GM12892 (cell line): ENCODE results near the gene ARMC9.

ENCODE experiments used
- DNase-seq: peaks from one replicate; pipeline ENCODE4 v3.0.0; 2011; ENCODE audit not compliant: insufficient read length
- FAIRE-seq: peaks from 2 replicates; lab custom pipeline; 2011; peaks lifted over from hg19 to GRCh38; lab: Jason Lieb, UNC
- POLR2A ChIP-seq: IDR thresholded peaks from 2 replicates; pipeline ENCODE4 v1.6.1; 2011; ENCODE audit warnings: low read depth, low read length, control low read depth
- POLR2AphosphoS5 ChIP-seq: IDR thresholded peaks from 2 replicates; pipeline ENCODE4 v1.6.1; 2011; ENCODE audit warnings: low read depth, low read length, control low read depth
- TAF1 ChIP-seq: IDR thresholded peaks from 2 replicates; pipeline ENCODE4 v1.6.1; 2011; ENCODE audit warnings: low read depth, mild to moderate bottlenecking, control low read depth, low read length, borderline replicate concordance

Gene ARMC9

DNA sequence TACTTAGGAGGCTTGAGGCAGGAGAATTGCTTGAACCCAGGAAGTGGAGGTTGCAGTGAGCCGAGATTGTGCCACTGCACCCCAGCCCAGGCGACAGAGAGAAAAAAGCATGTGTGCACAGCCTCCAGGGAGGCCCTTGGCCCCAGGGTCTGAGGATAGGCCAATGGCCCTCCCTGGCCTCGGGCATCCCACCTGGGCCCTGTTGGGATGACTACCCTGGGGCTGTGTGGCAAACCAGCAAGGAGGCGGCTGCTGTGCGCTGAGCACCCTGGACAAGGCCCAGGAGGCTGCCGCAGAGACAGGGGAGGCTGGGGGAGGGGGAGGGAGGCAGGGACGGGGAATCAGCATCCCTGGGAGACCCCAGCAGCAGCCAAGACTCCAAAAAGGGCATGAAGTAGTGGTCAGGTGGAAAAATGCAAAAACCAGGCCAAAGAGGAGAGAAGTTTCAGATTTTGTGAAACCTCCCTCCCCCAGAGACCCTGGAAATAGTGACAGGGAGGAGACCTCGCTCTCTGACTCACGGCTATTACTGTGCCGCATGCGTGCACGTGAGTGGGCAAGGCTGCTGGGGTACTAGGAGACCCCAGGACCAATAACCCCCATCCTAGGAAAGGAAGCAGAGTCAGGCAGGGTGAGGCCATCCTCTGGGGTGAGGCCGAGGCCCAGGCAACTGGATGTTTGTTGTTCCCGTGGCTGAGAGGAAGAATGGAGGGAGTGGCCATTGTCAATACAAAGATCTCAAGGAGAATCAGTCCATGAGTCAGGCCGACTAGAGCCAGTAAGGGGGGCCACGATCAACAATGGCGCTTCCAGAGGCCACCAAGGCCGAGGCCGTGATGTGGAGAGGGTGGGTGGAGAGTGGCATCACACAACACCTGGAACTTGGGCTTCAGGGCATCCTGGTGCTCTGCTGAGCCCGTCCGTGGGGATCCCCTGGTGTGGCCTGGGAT, 181.1 kb downstream of the ARMC9 start:
- DNase-seq (no peak), FAIRE-seq (no peak)
- no peak for TF ChIP-seq POLR2AphosphoS5
- TF ChIP-seq POLR2A, result no peak
- TF ChIP-seq TAF1, result no peak

DNA sequence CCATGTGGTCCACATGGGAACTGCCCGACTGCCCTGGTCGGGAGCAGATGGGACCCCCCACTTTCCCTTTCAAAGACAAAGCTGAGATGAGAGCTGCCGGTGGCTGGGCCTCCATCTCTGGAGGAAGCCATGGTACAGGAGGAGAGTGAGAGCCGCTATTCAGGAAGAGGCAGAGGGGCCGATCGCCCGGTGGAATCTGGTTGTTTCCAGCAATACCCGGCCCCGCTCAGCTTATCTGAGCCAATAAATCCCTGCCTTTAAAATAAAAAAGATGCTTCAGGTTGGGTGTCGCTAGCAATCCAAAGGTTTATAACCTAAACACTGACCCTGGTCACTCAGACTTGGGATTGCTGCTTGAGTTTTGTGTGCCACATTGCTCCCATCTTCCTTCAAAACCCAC, 181.9 kb downstream of the ARMC9 start:
- FAIRE-seq (no peak), DNase-seq (no peak)
- no peak for TF ChIP-seq POLR2A
- TF ChIP-seq TAF1, result no peak
- no peak for TF ChIP-seq POLR2AphosphoS5

- no peak for FAIRE-seq
- no peak for DNase-seq
- TF ChIP-seq POLR2A (no peak), TAF1 (no peak), POLR2AphosphoS5 (no peak)
Measured at GRCh38 chr2:231380991-231381847, 182.8 kb downstream of the ARMC9 start.

DNA sequence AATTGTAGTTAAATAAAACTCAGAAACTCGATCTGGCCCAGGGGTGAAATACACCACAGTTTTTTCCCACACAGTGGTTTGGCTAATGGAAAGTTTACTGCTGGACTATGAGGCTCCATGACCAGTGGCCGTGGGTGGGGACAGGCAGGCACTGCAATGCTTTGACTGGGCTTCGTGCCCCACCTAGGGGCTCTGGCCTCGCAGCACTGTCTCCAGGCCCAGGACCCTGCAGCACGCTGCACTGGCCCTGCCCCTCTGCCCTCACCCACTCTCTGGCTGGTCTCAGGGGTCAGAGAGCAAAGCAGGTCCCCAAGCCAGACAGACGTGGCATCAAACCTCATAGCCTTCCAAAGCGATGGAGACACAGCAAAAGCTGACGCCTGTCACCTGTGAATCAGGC, 183.7 kb downstream of the ARMC9 start:
- DNase-seq, result no peak
- no peak for FAIRE-seq
- TF ChIP-seq TAF1 (no peak), POLR2AphosphoS5 (no peak), POLR2A (no peak)

DNA sequence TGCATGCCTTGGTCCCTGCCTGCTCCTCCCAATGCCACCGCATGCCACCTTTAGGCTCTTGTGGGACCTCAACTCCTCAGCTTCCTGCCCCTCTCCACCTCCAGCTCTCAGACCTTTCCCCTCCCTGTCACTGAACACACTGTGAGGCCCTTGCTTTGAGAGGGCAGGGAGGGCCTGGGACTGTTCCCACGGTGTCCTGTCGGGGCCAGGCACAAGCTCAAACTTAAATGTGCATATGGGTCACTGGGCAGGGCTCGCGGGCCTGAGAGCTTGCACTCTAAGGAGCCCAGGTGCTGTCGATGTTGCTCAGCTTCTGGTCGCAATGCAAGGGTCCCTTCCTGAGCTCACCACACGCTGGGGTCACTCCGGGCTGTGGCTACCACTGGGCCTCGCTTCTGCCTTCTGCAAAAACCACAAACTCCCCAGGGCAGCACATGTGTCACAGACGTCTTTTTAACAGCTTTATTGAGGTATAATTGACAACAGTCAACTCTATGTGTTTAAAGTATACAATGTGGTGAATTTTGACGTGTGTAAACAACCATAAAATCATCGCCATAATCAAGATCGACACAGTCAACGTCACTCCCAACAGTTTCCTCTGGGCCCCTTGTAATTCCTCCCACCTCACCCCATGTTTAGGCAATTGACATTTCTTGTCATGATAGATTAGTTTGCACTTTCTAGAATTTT, 185.1 kb downstream of the ARMC9 start:
- DNase-seq, result no peak
- no peak for TF ChIP-seq POLR2AphosphoS5
- no peak for TF ChIP-seq POLR2A
- TF ChIP-seq TAF1, result no peak
- no peak for FAIRE-seq

GRCh38 chr2:231384109-231384435, 185.6 kb downstream of the ARMC9 start:
- no peak for FAIRE-seq
- no peak for TF ChIP-seq POLR2A
- no peak for TF ChIP-seq POLR2AphosphoS5
- TF ChIP-seq TAF1, result no peak
- no peak for DNase-seq

- DNase-seq (no peak), FAIRE-seq (no peak)
- TF ChIP-seq POLR2A, result no peak
- TF ChIP-seq TAF1, result no peak
- TF ChIP-seq POLR2AphosphoS5, result no peak
Measured at GRCh38 chr2:231384970-231385369, 186.5 kb downstream of the ARMC9 start.

- TF ChIP-seq TAF1, result no peak
- no peak for TF ChIP-seq POLR2AphosphoS5
- TF ChIP-seq POLR2A, result no peak
- FAIRE-seq (no peak), DNase-seq (no peak)
Measured at GRCh38 chr2:231385429-231385828, 187.0 kb downstream of the ARMC9 start.

- TF ChIP-seq POLR2AphosphoS5 (no peak), TAF1 (no peak), POLR2A (no peak)
- DNase-seq, result no peak
- FAIRE-seq, result no peak
Measured at GRCh38 chr2:231386446-231386845, 188.0 kb downstream of the ARMC9 start.

DNA sequence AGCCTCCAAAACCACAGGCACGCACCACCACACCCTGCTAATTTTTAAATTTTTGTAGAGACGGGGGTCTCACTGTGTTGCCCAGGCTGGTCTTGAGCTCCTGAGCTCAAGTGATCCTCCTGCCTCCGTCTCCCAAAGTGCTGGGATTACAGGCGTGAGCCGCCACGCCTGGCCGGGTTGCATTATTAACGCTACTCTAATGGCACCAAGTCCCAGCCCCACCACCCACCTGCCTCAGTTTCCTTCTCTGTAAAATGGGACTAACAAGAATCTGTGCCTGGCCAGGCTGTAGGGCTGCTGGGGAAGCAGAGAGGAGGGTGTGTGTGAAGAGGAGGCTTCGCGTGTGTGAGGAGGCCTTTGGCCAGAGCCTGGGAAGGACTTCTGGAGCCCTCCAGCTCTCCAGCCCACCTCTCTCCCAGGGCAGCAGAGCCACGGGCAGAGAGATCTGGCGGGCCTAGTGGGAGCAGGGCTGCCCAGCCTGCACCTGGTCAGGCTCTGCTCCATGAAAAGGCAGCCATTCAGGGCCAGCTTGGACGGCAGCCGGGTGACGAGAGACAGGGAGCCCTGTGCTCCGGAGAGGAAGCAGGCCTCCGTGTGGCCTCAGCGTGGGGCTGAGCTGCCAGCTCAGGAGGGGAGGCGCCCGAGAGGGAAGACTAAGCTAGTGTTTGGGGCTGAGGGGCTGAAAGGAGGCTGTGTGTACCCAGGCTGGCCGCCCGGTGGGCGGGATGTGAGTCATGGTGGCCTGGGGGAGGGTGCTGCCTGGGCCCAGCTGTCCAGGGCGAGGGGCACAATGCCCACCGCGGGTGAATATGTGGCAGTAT, 189.7 kb downstream of the ARMC9 start:
- no peak for TF ChIP-seq TAF1
- TF ChIP-seq POLR2AphosphoS5, result no peak
- no peak for TF ChIP-seq POLR2A
- no peak for FAIRE-seq

More for the DNA sequence above, 189.7 kb downstream of the ARMC9 start:
- no peak for DNase-seq
